ENCODE results near the gene NXT1. TPM values are rescaled to one million over a fixed set of nuclear protein-coding genes. Genes with fewer than 3 reads are reported as not detected.

The NXT1 gene
- total and polyA plus RNA-seq, 2 donors from 2014 or later: 17.6 to 21.4 TPM

GRCh38 chr20:23302386-23302785 lies 48.2 kb upstream of the NXT1 start:
- Histone ChIP-seq H3K27ac (ENCODE audit: low read depth in 2 of 2, low read length in 2 of 2) (no peak overlapping the region), H3K27me3 (ENCODE audit: control insufficient read depth, insufficient read depth, low read length) (no peaks in the 10 kb centered on the region), H3K36me3 (ENCODE audit: control insufficient read depth in 2 of 3, insufficient read depth in 3 of 3, low read length in 3 of 3) (no peaks in the 10 kb centered on the region), H3K4me3 (ENCODE audit: low read length in 3 of 3) (no peak overlapping the region), H3K9me3 (ENCODE audit: control insufficient read depth in 2 of 3, insufficient read depth in 1 of 3, low read length in 3 of 3) (peaks cover 0 to 2% (median 0%) of the 10 kb centered on the region in 3 donors), H3K9ac (ENCODE audit: low read length in 3 of 3) (no peak overlapping the region), H3K4me1 (ENCODE audit: control insufficient read depth in 2 of 3, insufficient read depth in 2 of 3, low read depth in 1 of 3, low read length in 3 of 3) (no peaks in the 10 kb centered on the region)
- intact Hi-C loops (cut with DNase I): no loop called here
- FAIRE-seq (no peak), DNase-seq (no peak)
- TF ChIP-seq, protein P1, sequence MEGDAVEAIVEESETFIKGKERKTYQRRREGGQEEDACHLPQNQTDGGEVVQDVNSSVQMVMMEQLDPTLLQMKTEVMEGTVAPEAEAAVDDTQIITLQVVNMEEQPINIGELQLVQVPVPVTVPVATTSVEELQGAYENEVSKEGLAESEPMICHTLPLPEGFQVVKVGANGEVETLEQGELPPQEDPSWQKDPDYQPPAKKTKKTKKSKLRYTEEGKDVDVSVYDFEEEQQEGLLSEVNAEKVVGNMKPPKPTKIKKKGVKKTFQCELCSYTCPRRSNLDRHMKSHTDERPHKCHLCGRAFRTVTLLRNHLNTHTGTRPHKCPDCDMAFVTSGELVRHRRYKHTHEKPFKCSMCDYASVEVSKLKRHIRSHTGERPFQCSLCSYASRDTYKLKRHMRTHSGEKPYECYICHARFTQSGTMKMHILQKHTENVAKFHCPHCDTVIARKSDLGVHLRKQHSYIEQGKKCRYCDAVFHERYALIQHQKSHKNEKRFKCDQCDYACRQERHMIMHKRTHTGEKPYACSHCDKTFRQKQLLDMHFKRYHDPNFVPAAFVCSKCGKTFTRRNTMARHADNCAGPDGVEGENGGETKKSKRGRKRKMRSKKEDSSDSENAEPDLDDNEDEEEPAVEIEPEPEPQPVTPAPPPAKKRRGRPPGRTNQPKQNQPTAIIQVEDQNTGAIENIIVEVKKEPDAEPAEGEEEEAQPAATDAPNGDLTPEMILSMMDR (IDR thresholded peaks at IDR 0.05; ENCODE audit: borderline replicate concordance, extremely low read depth, insufficient read depth): no peak

DNA sequence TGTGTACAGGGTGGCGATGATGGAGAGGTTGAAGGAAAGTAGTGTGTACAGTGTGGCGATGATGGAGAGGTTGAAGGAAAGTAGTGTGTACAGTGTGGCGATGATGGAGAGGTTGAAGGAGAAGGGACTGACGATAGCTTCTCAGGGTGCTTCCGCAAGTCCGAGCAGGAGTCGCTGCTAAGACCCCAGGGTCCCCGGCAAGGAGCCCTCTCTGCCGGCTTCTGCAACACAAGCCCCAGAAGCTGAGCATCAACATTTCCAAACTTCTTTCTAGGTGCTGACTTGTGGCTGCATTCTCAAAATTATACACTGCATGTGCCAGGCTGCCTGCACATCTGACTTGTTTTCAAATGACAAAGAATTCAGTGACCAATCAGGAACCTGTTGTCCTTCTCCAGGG lies 47.8 kb upstream of the NXT1 start:
- Histone ChIP-seq H3K9me3 (ENCODE audit: control insufficient read depth in 2 of 3, insufficient read depth in 1 of 3, low read length in 3 of 3) (peaks cover 0 to 2% (median 0%) of the 10 kb centered on the region in 3 donors), H3K36me3 (ENCODE audit: control insufficient read depth in 2 of 3, insufficient read depth in 3 of 3, low read length in 3 of 3) (no peaks in the 10 kb centered on the region), H3K4me1 (ENCODE audit: control insufficient read depth in 2 of 3, insufficient read depth in 2 of 3, low read depth in 1 of 3, low read length in 3 of 3) (no peaks in the 10 kb centered on the region), H3K4me3 (ENCODE audit: low read length in 3 of 3) (no peak overlapping the region), H3K27ac (ENCODE audit: low read depth in 2 of 2, low read length in 2 of 2) (no peak overlapping the region), H3K27me3 (ENCODE audit: control insufficient read depth, insufficient read depth, low read length) (no peaks in the 10 kb centered on the region), H3K9ac (ENCODE audit: low read length in 3 of 3) (no peak overlapping the region)
- intact Hi-C loops (cut with DNase I): no loop called here
- no peak for DNase-seq
- TF ChIP-seq, protein P1 (IDR thresholded peaks at IDR 0.05; ENCODE audit: borderline replicate concordance, extremely low read depth, insufficient read depth): no peak
- no peak for FAIRE-seq

- no peaks in the 10 kb centered on the region for H3K36me3 ChIP-seq (ENCODE audit: control insufficient read depth in 2 of 3, insufficient read depth in 3 of 3, low read length in 3 of 3)
- no peak overlapping the region for H3K9ac ChIP-seq (ENCODE audit: low read length in 3 of 3)
- H3K27ac ChIP-seq (ENCODE audit: low read depth in 2 of 2, low read length in 2 of 2): no peak overlapping the region
- intact Hi-C loops (cut with DNase I): no loop called here
- peaks cover 0 to 2% (median 0%) of the 10 kb centered on the region in 3 donors for H3K9me3 ChIP-seq (ENCODE audit: control insufficient read depth in 2 of 3, insufficient read depth in 1 of 3, low read length in 3 of 3)
- TF ChIP-seq, protein P1 (IDR thresholded peaks at IDR 0.05; ENCODE audit: borderline replicate concordance, extremely low read depth, insufficient read depth): no peak
- H3K4me3 ChIP-seq (ENCODE audit: low read length in 3 of 3): no peak overlapping the region
- no peaks in the 10 kb centered on the region for H3K4me1 ChIP-seq (ENCODE audit: control insufficient read depth in 2 of 3, insufficient read depth in 2 of 3, low read depth in 1 of 3, low read length in 3 of 3)
- no peak for DNase-seq
- H3K27me3 ChIP-seq (ENCODE audit: control insufficient read depth, insufficient read depth, low read length): no peaks in the 10 kb centered on the region
- FAIRE-seq: no peak
Measured at GRCh38 chr20:23303325-23304102, 47.1 kb upstream of the NXT1 start.
